Esophagus squamous epithelium (tissue), 4 donors: Measurements from ENCODE around the gene ELF2.

Experiments
- POLR2A ChIP-seq, 4 donors: fragments of 450-650 bp; IDR thresholded peaks; one replicate each; pipeline ENCODE4 v1.6.1; 2017; ENCODE audit warnings: antibody characterized with exemption in 4 of 4, mild to moderate bottlenecking in 4 of 4, moderate library complexity in 3 of 4
- TF ChIP-seq, protein P1 (sequence below), 6 experiments: fragments of 450-650 bp in 4 of 6; fragments of 200-600 bp in 2 of 6; sonication (generic) in 2 of 6; IDR thresholded peaks; one replicate each; pipeline ENCODE4 v1.5.1; 2016 to 2019; ENCODE audit warnings: antibody characterized with exemption in 6 of 6, mild to moderate bottlenecking in 4 of 6, moderate library complexity in 4 of 6

DNA sequence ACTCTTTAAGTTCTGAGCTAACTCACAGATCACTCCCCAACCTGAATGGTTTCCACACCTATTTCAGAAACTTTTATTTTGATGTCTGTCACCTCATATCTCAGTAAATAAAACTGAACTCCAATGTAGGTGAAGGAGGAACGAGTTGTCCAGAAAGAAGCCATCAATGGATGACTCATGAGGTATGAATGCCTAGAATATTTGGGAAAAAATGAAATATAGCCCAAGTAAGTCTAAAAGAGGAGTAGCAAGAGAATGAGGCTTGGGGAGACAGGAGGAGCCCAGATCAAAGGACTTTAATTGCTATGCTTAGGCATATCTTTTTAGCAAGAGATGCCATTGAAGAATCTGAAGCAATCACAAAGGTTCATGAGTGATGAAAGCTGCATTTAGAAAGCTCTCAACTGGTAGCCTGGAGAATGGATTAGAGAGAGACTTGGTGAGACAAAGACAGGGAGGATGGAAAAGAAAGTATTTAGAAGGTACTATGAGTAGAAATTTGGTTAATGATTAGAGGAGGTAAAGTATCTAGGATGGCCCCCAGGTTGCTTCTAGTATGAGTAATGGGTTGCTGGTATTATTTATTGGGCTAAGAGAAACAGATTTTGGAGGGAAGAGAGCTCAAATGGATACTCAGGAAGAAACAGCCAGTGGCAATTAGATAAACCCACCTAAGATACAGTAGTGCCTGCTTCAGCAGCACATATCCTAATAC is 122.1 kb downstream of the ELF2 start:
- no peak for TF ChIP-seq POLR2A (IDR thresholded peaks at IDR 0.05)
- TF ChIP-seq, protein P1, sequence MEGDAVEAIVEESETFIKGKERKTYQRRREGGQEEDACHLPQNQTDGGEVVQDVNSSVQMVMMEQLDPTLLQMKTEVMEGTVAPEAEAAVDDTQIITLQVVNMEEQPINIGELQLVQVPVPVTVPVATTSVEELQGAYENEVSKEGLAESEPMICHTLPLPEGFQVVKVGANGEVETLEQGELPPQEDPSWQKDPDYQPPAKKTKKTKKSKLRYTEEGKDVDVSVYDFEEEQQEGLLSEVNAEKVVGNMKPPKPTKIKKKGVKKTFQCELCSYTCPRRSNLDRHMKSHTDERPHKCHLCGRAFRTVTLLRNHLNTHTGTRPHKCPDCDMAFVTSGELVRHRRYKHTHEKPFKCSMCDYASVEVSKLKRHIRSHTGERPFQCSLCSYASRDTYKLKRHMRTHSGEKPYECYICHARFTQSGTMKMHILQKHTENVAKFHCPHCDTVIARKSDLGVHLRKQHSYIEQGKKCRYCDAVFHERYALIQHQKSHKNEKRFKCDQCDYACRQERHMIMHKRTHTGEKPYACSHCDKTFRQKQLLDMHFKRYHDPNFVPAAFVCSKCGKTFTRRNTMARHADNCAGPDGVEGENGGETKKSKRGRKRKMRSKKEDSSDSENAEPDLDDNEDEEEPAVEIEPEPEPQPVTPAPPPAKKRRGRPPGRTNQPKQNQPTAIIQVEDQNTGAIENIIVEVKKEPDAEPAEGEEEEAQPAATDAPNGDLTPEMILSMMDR (IDR thresholded peaks at IDR 0.05): no peak
